Inferior parietal cortex (tissue), 1 donor: ENCODE data around the gene TAF3.
"Not testable (repeated sequence)": the region's sequence is repeated elsewhere in the genome, so short reads cannot be mapped to it uniquely, and the experiment has no call there.

ENCODE experiments used
- DNase-seq: peaks from one replicate; pipeline ENCODE4 v3.0.0-alpha.2; 2016; ENCODE audit errors: extremely low spot score

TAF3 gene

GRCh38 chr10:7967035-7967434 is 148.7 kb downstream of the TAF3 start:
- no peak for DNase-seq

GRCh38 chr10:7968510-7969112 is 150.3 kb downstream of the TAF3 start:
- no peak for DNase-seq

DNA sequence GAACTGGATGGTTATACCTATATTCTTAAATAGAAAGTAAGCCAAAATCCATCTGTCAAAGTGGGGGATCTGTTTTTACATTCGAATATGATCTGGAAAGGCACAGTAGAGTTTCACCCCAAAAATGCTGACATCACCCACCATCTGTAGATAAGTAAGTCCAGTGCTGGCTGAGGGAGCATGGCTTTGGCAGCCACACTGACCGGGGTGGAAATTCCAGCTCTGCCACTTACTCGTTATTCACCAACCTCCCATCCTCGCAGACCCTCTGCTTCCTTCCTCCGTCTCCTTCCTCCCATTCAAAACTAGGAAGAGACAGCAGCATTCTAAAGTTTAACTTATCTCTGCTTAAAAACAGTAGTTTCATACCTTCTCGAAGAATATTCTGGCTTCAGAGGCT is 151.3 kb downstream of the TAF3 start:
- DNase-seq, result no peak

DNA sequence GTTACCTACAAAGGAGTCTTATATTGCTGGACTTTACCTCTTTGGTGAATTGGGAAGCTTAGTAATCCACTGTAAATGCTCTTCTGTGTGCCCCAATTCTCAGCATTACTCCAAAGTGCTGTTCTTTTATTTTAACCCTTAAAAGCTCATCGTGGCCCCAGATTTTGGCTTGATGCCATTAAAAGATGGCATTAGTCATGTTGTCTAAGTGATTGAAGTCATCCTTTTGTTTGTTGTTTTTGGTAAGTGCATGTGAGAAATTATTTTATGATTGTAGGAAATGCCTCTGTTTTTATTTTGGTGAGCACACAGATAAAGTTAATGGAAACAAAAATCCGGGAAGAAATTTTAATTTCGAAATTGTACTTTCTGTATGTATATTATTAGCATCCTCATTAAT is 153.6 kb downstream of the TAF3 start:
- DNase-seq, result no peak

GRCh38 chr10:7972367-7972766 is 154.1 kb downstream of the TAF3 start:
- DNase-seq, result no peak

DNA sequence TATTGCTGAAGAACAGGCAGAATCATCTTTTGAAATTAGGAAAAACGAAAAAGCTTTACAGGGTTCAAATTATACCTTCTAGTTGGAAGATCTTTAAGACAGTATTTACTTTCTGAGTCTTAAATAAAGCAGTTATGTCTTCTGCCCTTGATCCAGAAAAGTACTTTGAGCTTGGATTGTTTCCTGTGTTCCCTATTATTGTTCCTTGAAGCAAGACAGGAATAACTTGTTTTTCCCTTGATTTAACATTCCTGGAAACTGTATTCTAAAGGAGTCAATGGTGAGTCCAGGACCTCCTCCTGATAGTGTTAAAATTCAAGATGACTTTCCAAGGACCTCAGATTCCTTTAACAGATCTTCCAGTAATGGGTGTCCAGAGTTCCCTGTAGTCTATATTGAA is 161.9 kb downstream of the TAF3 start:
- DNase-seq, result no peak

DNA sequence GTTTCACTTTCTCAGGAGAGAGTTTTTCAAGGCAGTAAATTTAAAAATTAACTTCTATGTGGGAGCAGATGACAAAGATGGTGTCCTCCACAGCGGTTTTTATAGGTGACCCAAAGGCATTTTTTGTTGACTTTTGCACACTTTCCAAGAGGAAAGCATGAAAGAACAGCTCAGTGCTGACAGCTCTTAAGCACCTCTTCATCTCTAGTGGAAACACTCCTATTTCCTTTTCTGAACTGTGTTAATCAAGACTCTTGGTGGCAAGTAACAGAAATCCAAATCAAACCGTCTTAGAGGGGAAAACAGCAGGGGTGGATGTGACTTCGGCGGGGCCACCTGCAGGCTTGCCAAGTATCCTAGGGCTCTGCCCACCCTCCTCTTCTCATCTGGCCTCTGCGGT is 164.4 kb downstream of the TAF3 start:
- DNase-seq, result no peak

DNA sequence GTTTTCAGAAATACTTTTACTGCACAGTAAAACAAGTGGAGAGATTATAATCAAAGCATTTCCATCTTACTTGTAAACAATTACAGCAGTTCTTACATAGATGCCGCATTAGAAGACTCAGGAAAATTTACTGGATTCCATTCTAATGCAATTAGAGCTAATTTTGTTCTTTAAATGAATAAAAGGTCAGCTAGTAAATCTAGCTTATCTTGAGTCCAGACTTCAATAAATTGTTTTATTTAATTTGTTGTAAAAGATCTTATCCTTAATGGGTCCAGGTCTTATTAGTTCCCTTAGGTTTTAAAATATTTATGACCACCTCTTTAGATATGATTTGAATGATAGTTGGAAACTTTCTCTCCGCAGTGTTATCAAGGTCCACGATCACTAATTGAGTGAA is 166.0 kb downstream of the TAF3 start:
- no peak for DNase-seq

DNA sequence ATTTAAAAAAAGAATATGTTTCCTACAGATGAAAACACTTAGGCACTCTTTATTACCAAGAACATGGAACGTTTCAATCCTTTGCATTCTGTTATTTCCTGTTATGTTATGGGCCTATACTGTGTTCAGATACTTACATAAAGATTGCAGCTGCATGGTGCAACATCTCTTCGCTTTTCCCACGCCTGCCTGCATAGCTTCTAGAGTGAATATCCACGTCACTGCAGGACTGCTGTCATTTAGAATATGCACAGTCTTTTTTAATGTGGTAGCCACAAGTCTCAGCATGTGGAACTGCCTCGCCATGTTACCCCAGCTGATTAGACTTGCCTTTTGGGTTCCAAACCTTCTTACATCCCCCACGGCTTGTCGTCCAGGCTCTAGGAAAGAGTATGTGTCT is 166.6 kb downstream of the TAF3 start:
- no peak for DNase-seq

DNA sequence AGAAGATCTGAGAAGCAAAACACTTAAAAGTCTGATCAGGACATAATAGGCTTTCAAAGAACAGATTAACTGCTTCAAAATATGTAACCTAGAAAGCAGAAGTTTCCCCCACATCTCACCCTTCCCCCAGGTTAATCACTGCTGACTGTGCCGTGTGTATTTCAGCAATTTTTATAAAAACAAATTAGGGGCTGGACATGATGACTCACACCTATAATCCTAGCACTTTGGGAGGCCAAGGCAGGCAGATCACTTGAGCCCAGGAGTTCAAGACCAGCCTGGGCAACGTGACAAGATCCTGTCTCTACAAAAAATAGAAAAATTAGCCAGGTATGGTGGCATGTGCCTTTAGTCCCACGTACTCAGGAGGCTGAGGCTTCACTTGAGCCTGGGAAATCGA is 168.5 kb downstream of the TAF3 start:
- no peak for DNase-seq

GRCh38 chr10:7988989-7989388 is 170.7 kb downstream of the TAF3 start:
- DNase-seq, result no peak

- DNase-seq, result no peak
Observed at GRCh38 chr10:7998831-7999230, 180.5 kb downstream of the TAF3 start.

GRCh38 chr10:8004469-8005000 is 186.2 kb downstream of the TAF3 start:
- DNase-seq, result no peak

DNA sequence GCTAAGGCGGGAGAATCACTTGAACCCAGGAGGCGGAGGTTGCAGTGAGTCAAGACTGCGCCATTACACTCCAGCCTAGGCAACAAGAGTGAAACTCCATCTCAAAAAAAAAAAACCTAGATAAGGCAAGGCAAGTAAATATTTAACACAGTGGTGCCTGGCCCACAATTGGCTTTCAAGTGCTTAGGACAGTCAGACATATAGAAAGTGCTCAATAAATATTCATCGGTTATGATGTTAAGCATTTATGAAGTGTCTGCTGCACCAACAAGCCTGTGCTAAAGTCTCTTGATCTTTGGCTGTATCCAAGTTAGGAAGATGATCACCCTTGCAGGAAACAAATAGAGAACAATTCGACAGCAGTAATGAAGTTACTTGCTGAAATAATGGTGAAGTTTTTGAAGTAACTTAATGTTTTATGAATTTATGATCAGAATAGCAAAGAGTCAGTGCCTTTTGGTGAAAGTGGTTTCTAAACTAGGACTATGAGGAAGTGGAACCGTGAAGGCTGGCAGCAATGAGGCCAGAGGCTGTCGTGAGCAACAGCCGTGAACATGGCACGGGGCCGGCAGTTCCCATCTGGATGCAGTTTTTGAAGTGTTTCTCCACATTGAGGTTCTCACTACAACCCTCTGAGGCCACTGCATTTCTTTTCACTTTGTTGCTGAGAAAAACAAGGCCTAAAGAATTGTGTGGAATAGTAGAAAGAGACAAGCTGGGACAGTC is 188.1 kb downstream of the TAF3 start:
- no peak for DNase-seq

GRCh38 chr10:8009031-8009430 is 190.7 kb downstream of the TAF3 start:
- DNase-seq, result no peak

DNA sequence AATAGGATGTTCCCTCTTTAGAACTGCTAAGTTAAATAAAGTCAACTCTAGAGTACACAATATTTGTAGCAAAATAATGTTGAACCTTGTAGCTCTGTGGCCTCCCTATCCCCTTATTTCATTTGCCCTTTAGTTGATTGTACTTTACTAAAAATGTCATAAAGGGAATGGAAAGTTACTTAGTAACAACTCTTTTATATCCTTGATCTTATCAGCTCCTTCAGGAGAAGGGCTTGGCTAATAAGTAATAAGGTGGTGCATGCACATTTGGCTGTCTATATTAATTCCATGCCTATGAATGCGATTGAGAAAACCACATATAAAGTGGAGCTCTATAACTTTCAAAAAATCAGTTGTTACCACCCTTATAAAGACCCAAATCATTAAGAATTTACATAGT is 194.7 kb downstream of the TAF3 start:
- DNase-seq, result no peak

GRCh38 chr10:8013619-8014018 is 195.3 kb downstream of the TAF3 start:
- no peak for DNase-seq

DNA sequence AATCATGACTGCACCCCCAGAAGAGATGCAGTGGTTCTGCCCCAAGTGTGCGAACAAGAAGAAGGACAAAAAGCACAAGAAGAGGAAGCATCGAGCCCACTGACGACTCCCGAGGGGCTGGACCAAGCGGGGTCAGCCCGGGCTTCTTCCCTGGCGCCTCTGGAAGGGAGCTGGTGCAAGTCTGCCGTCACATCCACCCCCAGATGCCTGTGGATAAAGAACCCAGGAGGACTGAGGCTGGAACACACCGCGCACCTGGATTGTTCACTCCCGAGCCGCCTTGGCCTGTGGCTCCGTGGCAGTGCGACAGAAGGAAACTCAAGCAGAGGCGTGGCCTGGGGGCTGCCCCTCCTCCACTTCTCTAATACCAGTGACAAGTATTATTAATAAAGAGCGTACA is 196.3 kb downstream of the TAF3 start:
- DNase-seq, result no peak

GRCh38 chr10:8017277-8017676 is 199.0 kb downstream of the TAF3 start:
- DNase-seq, result no peak

DNA sequence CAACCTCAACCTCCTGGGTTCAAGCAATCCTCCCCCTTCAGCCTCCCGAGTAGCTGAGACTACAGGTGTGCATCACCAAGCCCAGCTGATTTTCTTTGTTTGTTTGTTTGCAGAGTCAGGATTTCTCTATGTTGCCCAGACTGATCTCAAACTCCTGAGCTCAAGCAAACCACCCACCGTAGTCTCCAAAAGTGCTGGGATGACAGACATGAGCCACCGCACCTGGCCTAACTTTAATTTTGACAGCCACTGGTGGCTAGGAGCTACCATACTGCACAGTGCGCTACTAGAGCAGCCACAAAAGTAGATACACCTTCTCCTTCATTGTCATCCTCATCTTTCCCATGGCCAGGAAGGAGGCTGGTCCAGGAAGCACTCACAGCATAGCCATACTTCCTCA is 205.0 kb downstream of the TAF3 start:
- no peak for DNase-seq

DNA sequence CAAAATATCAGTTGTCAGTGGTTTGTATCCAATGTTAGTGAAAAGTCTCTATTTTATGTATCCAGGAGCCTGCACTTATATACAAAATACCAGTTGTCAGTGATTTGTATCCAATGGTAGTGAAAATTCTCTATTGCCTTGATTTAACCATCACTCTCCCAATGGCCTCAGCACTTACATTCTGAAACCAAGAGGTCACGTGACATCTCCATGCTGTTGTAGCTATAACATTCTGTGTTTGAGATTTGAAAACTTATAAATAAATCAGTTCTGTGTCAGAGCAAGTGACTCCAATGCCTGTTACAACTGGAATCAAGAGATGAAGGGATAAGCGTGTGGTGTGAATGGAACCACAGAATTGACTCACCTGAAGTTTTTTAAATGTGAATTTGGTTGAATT is 205.5 kb downstream of the TAF3 start:
- no peak for DNase-seq

DNA sequence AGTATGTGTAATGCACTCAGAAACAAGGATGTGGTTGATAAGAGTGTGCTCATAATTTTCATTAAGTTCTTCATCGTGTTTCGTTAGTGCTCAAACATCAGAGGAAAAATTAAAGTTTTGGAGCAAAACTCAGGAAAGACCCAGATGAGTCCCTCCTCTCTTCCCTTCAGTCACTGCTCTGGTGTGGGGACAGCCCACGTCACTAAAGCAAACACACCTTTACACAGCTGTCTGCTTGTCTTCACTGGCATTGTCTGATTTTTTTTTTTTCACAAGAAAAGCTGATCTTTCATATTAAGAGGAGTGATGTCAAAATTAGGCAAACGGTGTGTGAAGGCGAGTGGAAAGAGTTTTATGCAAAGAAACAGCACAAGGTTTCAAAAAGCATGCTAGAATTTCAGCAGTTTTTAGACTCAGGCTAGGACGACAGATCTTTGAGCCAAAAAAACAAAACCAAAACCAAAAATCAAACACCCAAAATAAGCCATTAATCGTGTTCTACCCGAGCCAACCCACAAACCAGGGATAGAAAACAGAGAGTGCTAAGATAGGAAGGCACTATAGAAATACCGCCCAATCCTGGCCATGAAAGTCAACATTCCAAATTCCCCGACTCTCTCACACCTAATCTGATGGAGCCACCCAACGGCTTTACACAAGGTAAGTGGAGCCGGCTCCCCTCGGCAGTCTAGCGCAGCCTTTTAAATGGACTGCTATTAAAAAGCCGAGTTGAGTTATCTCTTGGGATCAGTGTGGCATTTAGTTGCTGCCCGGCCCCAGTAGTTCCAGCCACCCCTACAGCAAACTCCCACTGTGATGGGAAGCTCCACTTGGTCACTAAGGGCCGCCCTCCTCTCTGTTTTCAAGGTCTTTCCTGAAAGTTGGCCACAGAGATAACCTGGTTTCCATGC is 208.3 kb downstream of the TAF3 start:
- DNase-seq, result no peak

GRCh38 chr10:8031211-8031610 is 212.9 kb downstream of the TAF3 start:
- DNase-seq, result not testable (repeated sequence)
